ENCODE results near the gene CDYL2. TPM values are rescaled to one million over a fixed set of nuclear protein-coding genes. Genes with fewer than 3 reads are reported as not detected.
A peak's percentile ranks its signal among the peaks of the same experiment; 100 is the strongest.
"Not testable (repeated sequence)": the region's sequence is repeated elsewhere in the genome, so short reads cannot be mapped to it uniquely, and the experiment has no call there.

The CDYL2 gene
- total RNA-seq, 1 donor from 2014 or later: 2.4 TPM

- DNase-seq: no peak
Measured at GRCh38 chr16:80669673-80670072, 134.7 kb downstream of the CDYL2 start.

GRCh38 chr16:80667925-80668324 lies 136.5 kb downstream of the CDYL2 start:
- DNase-seq: no peak

GRCh38 chr16:80667251-80667560 lies 137.2 kb downstream of the CDYL2 start:
- DNase-seq: no peak

GRCh38 chr16:80666378-80667250 lies 137.8 kb downstream of the CDYL2 start:
- DNase-seq: no peak

- DNase-seq: no peak
Measured at GRCh38 chr16:80665356-80665755, 139.0 kb downstream of the CDYL2 start.

GRCh38 chr16:80664786-80665185 lies 139.6 kb downstream of the CDYL2 start:
- no peak for DNase-seq

- DNase-seq: peak; percentile 48
Measured at GRCh38 chr16:80664226-80664625, 140.2 kb downstream of the CDYL2 start.

- no peak for DNase-seq
Measured at GRCh38 chr16:80663078-80663477, 141.3 kb downstream of the CDYL2 start.

GRCh38 chr16:80659865-80660264 lies 144.5 kb downstream of the CDYL2 start:
- no peak for DNase-seq

GRCh38 chr16:80656711-80657150 lies 147.7 kb downstream of the CDYL2 start:
- no peak for DNase-seq

- DNase-seq: no peak
Measured at GRCh38 chr16:80656161-80656560, 148.2 kb downstream of the CDYL2 start.

GRCh38 chr16:80655751-80656150 lies 148.6 kb downstream of the CDYL2 start:
- DNase-seq: no peak

- no peak for DNase-seq
Measured at GRCh38 chr16:80654094-80654862, 150.1 kb downstream of the CDYL2 start.

GRCh38 chr16:80652441-80652840 lies 152.0 kb downstream of the CDYL2 start:
- DNase-seq: no peak

- DNase-seq: not testable (repeated sequence)
Measured at GRCh38 chr16:80650281-80650680, 154.1 kb downstream of the CDYL2 start.

GRCh38 chr16:80640316-80640715 lies 164.1 kb downstream of the CDYL2 start:
- DNase-seq: no peak

GRCh38 chr16:80639636-80640035 lies 164.8 kb downstream of the CDYL2 start:
- DNase-seq: no peak

GRCh38 chr16:80637621-80638020 lies 166.8 kb downstream of the CDYL2 start:
- DNase-seq: no peak

GRCh38 chr16:80631581-80631980 lies 172.8 kb downstream of the CDYL2 start:
- DNase-seq: no peak

- no peak for DNase-seq
Measured at GRCh38 chr16:80628254-80628653, 176.1 kb downstream of the CDYL2 start.

- DNase-seq: no peak
Measured at GRCh38 chr16:80627108-80627507, 177.3 kb downstream of the CDYL2 start.

GRCh38 chr16:80623376-80623775 lies 181.0 kb downstream of the CDYL2 start:
- DNase-seq: no peak

- no peak for DNase-seq
Measured at GRCh38 chr16:80622007-80622406, 182.4 kb downstream of the CDYL2 start.

All from tongue (tissue), 2 donors.